Measurements from ENCODE around the gene CYP3A5.
A peak's percentile ranks its signal among the peaks of the same experiment; 100 is the strongest.

The CYP3A5 gene

DNA sequence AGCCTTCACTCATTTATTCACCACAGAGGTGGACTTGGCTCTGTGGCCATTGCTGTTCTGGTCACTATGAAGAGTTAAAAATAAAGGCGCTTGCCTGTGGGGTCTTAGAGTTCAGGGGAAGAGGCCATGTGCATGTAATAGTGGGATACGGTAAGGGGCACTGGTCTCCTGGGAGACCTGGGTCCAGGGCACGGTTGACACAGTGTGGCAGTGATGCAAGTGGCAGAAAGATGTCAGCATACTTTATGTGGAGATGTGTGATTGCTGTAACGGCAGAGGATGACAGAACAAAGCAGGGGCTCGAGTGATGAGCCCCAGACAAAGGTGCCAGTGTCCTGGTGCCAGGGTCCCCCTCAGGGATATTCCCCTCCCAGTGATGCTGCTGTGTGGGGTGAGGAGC lies 54.5 kb downstream of the CYP3A5 start:
- Histone ChIP-seq H3K9me3 (ENCODE audit: control insufficient read depth, low read length) (no peaks in the 10 kb centered on the region), H3K27ac (ENCODE audit: low read depth, low read length, severe bottlenecking) (no peak overlapping the region), H3K36me3 (ENCODE audit: control insufficient read depth, insufficient read depth, low read length) (peaks cover 95% of the 10 kb centered on the region), H3K4me1 (ENCODE audit: control insufficient read depth, insufficient read depth, low read length, poor library complexity, severe bottlenecking) (peaks cover 5% of the 10 kb centered on the region), H3K4me3 (ENCODE audit: extremely low read depth, insufficient read depth, low read length, poor library complexity, severe bottlenecking) (no peak overlapping the region)
- 94 to 96% methylated on average over 2 to 4 of the region's 5 CpGs for WGBS, 2 experiments (ENCODE audit: insufficient coverage in 2 of 2)

DNA sequence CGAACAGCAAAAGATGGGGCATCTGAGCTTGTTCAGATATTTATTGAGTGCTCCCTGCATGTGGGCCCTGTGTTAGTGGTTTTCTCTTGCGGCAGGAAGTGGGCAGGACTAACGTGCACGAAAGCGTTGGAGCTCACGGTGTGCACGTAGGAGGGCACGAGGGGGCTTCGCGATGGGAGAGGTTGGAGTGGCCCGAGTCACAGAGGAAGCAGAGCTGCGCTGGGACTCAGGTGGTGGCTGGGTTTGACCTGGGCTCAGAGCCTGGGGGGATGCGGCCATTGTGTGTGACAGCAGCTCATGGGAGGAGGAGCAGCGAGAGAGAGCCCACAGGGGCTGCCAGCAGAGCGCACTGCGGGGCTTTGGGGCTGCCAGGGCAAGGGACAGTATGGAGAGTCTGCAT lies 55.3 kb downstream of the CYP3A5 start:
- no peak overlapping the region for H3K27ac ChIP-seq (ENCODE audit: low read depth, low read length, severe bottlenecking)
- peaks cover 12% of the 10 kb centered on the region for H3K4me1 ChIP-seq (ENCODE audit: control insufficient read depth, insufficient read depth, low read length, poor library complexity, severe bottlenecking)
- peaks cover 95% of the 10 kb centered on the region for H3K36me3 ChIP-seq (ENCODE audit: control insufficient read depth, insufficient read depth, low read length)
- no peaks in the 10 kb centered on the region for H3K9me3 ChIP-seq (ENCODE audit: control insufficient read depth, low read length)
- WGBS, 2 experiments (ENCODE audit: insufficient coverage in 2 of 2): 90 to 93% methylated on average over 13 to 16 of the region's 16 CpGs
- no peak overlapping the region for H3K4me3 ChIP-seq (ENCODE audit: extremely low read depth, insufficient read depth, low read length, poor library complexity, severe bottlenecking)

DNA sequence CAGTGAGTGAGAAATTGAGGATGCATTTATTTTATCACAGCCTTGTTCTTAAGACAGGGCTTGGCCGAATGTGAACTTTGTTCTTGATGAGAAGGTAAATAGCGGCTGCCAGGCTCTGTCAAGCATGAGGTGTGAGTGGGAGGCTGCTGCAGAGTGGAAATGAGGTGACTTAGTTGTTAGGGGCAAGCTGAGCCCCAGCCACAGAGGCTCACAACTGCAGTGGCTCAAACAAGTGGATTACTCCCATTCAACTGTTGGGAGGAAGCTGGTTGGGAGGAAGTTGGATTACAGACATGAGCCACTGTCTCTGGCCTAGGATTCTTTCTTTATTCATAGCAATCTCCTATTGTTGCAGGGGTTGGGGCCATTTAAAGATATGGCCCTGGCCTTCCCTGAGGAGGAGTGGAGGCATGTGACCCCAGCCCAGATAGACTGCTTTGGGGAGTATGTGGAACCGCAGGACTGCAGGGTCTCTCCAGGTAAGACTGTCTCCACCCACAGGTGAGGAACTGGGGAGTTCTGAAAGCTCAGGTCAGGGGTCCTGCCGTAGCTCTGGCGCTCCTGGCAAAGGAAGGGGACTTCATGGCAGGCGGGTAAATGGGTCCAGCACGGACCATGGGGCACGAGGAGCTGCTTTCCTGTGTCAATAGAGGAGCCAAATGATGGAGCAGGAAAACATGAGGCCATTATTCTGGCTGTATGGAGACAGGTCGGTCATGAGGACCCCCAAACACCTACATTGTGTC lies 55.9 kb downstream of the CYP3A5 start:
- Histone ChIP-seq H3K4me3 (ENCODE audit: extremely low read depth, insufficient read depth, low read length, poor library complexity, severe bottlenecking) (no peak overlapping the region), H3K36me3 (ENCODE audit: control insufficient read depth, insufficient read depth, low read length) (peaks cover 98% of the 10 kb centered on the region), H3K4me1 (ENCODE audit: control insufficient read depth, insufficient read depth, low read length, poor library complexity, severe bottlenecking) (peaks cover 17% of the 10 kb centered on the region), H3K27ac (ENCODE audit: low read depth, low read length, severe bottlenecking) (no peak overlapping the region), H3K9me3 (ENCODE audit: control insufficient read depth, low read length) (no peaks in the 10 kb centered on the region)
- WGBS, 2 experiments (ENCODE audit: insufficient coverage in 2 of 2): 96 to 98% methylated on average over 9 of the region's 9 CpGs

DNA sequence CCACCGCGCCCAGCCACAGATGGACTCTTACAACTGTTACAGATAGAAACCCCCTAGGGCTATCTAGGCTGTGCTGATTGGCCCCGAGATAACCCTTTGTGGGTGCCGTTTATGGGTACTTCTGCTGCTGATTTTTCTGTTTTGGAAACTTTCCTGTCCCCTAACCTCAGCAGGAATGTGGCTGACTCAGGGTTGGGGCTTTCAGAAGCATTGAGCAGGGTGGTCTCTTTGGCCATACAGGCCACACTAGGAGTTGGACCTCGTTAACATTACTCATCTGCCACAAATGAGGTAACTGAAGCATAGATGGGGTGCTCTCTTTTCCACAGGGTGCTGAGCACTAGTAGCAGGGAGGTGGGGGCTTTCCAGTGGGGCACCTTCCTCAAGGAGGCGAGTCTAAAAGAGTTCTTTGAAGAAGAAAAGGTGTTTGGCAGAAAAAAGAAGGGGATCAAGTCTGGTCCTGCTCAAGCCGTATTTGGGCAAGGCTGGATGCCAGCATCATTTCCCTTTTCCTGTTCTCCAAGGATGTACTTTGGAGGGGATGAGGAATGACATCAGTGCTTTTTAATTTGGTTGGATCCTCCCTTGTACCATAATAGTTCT lies 56.6 kb downstream of the CYP3A5 start:
- Histone ChIP-seq H3K9me3 (ENCODE audit: control insufficient read depth, low read length) (no peaks in the 10 kb centered on the region), H3K4me1 (ENCODE audit: control insufficient read depth, insufficient read depth, low read length, poor library complexity, severe bottlenecking) (peaks cover 22% of the 10 kb centered on the region), H3K36me3 (ENCODE audit: control insufficient read depth, insufficient read depth, low read length) (peaks cover 97% of the 10 kb centered on the region), H3K27ac (ENCODE audit: low read depth, low read length, severe bottlenecking) (no peak overlapping the region), H3K4me3 (ENCODE audit: extremely low read depth, insufficient read depth, low read length, poor library complexity, severe bottlenecking) (no peak overlapping the region)
- 90 to 92% methylated on average over 4 of the region's 7 CpGs for WGBS, 2 experiments (ENCODE audit: insufficient coverage in 2 of 2)

DNA sequence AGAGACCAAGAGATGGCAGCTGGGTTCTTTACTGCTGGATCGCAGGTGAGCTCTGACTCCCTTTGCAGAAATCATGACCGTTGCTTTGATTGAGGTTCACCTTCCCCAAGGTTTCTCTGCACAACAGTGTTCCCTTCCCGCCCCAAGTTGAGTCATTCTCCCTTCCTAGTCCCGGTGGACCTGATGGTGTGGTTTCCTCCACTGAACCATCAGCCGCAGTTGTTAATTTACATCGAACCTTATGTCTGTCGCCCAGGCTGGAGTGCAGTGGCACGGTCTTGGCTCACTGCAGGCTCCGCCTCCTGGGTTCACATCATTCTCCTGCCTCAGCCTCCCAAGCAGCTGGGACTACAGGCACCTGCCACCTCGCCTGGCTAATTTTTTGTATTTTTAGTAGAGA lies 57.2 kb downstream of the CYP3A5 start:
- Histone ChIP-seq H3K4me1 (ENCODE audit: control insufficient read depth, insufficient read depth, low read length, poor library complexity, severe bottlenecking) (peaks cover 24% of the 10 kb centered on the region), H3K27ac (ENCODE audit: low read depth, low read length, severe bottlenecking) (no peak overlapping the region), H3K36me3 (ENCODE audit: control insufficient read depth, insufficient read depth, low read length) (peaks cover 92% of the 10 kb centered on the region), H3K4me3 (ENCODE audit: extremely low read depth, insufficient read depth, low read length, poor library complexity, severe bottlenecking) (no peak overlapping the region), H3K9me3 (ENCODE audit: control insufficient read depth, low read length) (no peaks in the 10 kb centered on the region)
- 95 to 96% methylated on average over 8 to 9 of the region's 10 CpGs for WGBS, 2 experiments (ENCODE audit: insufficient coverage in 2 of 2)

DNA sequence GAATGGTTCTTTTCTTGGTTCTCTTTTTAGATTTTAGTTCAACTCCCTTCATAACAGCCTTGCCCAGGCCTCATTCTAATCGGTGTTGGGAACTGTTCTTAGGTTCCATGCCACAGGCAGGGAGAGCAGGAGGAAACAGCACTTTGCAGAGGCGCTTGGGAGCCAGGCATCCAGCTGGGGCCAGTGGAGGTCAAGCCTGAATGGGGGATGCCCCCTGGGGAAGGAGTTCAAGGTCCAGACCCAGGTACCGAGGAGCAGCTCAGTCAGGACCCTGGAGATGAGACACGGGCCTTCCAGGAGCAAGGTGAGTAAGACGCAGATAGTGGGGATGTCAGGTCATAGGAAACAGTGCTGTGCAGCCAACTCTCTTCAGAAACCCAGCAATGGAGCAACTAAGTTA lies 58.5 kb downstream of the CYP3A5 start:
- peaks cover 79% of the 10 kb centered on the region for H3K36me3 ChIP-seq (ENCODE audit: control insufficient read depth, insufficient read depth, low read length)
- H3K4me1 ChIP-seq (ENCODE audit: control insufficient read depth, insufficient read depth, low read length, poor library complexity, severe bottlenecking): peaks cover 25% of the 10 kb centered on the region
- no peak overlapping the region for H3K4me3 ChIP-seq (ENCODE audit: extremely low read depth, insufficient read depth, low read length, poor library complexity, severe bottlenecking)
- no peak overlapping the region for H3K27ac ChIP-seq (ENCODE audit: low read depth, low read length, severe bottlenecking)
- 96 to 97% methylated on average over 4 of the region's 5 CpGs for WGBS, 2 experiments (ENCODE audit: insufficient coverage in 2 of 2)
- H3K9me3 ChIP-seq (ENCODE audit: control insufficient read depth, low read length): no peaks in the 10 kb centered on the region

DNA sequence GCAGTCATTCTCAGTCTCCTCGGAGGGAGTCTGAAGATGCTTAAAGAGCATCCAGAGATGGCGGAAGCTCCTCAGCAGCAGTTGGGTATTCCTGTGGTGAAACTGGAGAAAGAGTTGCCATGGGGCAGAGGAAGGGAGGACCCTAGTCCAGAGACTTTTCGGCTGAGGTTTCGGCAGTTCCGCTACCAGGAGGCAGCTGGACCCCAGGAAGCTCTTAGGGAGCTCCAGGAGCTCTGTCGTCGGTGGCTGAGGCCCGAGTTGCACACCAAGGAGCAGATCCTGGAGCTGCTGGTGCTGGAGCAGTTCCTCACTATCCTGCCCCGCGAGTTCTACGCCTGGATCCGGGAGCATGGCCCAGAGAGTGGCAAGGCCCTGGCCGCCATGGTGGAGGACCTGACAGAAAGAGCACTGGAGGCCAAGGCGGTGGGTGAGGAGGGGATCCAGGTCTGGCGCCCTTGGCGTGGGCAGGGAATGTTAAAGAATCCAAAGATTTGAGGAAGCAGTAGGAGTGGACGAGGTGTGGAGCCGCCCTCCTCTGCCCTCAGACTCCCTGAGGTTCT lies 60.1 kb downstream of the CYP3A5 start:
- H3K36me3 ChIP-seq (ENCODE audit: control insufficient read depth, insufficient read depth, low read length): peaks cover 63% of the 10 kb centered on the region

DNA sequence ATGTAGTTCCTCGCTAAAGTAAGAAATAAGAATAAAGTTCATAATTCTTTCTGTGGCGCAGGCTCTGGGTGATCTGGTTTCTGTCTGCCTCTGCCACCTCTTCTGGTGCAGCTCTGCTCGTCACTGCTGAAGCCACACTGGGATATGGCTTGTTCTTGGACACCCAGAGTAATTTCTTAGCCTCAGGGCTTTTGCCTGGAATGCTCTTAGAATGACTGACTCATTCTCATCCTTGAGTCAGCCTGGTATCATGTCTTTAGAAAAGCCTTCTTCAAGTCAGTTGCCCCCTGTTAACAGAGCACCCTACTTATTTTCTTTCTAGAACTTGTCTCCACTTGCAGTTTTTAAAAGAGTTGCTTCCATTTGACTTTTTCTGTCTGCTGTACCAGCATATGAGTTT lies 61.1 kb downstream of the CYP3A5 start:
- WGBS, 2 experiments (ENCODE audit: insufficient coverage in 2 of 2): 93 to 95% methylated on average over 3 of the region's 3 CpGs
- H3K36me3 ChIP-seq (ENCODE audit: control insufficient read depth, insufficient read depth, low read length): peaks cover 53% of the 10 kb centered on the region
- peak overlapping the region; percentile 48 for H3K27ac ChIP-seq (ENCODE audit: low read depth, low read length, severe bottlenecking)
- H3K4me1 ChIP-seq (ENCODE audit: control insufficient read depth, insufficient read depth, low read length, poor library complexity, severe bottlenecking): peaks cover 25% of the 10 kb centered on the region
- H3K4me3 ChIP-seq (ENCODE audit: extremely low read depth, insufficient read depth, low read length, poor library complexity, severe bottlenecking): no peak overlapping the region
- no peaks in the 10 kb centered on the region for H3K9me3 ChIP-seq (ENCODE audit: control insufficient read depth, low read length)

More for the DNA sequence above, 60.1 kb downstream of the CYP3A5 start:
- no peak overlapping the region for H3K4me3 ChIP-seq (ENCODE audit: extremely low read depth, insufficient read depth, low read length, poor library complexity, severe bottlenecking)
- peak overlapping the region; percentile 48 for H3K27ac ChIP-seq (ENCODE audit: low read depth, low read length, severe bottlenecking)
- H3K4me1 ChIP-seq (ENCODE audit: control insufficient read depth, insufficient read depth, low read length, poor library complexity, severe bottlenecking): peaks cover 25% of the 10 kb centered on the region
- H3K9me3 ChIP-seq (ENCODE audit: control insufficient read depth, low read length): no peaks in the 10 kb centered on the region
- WGBS, 2 experiments (ENCODE audit: insufficient coverage in 2 of 2): 97 to 98% methylated on average over 17 to 18 of the region's 18 CpGs

DNA sequence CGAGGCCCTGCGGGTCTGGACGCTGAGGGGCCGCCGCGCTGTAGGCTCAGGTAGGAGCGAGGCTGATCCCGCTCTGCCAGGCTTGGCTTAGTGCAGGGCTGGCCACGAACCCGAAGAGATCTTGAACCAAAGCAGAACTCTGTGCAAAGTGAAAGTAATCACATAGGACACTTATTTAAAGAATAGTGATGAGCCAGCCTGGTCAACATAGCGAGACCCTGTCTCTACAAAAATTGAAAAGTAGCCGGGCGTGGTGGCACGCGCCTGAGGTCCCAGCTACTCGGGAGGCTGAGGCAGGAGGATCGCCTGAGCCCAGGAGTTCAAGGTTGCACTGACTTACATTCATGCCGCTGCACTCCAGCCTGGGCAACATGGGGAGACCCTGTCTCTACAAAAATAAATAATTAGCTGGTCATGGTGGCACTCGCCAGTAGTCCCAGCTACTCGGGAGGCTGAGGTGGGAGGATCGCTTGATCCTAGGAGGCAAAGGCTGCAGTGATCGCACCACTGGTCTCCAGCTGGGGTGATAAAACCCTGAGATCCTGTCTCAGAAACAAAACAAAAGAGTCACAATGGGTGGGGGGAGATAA lies 62.5 kb downstream of the CYP3A5 start:
- H3K9me3 ChIP-seq (ENCODE audit: control insufficient read depth, low read length): no peaks in the 10 kb centered on the region
- H3K36me3 ChIP-seq (ENCODE audit: control insufficient read depth, insufficient read depth, low read length): peaks cover 40% of the 10 kb centered on the region
- peak overlapping the region; percentile 64 for H3K27ac ChIP-seq (ENCODE audit: low read depth, low read length, severe bottlenecking)
- 17 to 20% methylated on average over 19 to 22 of the region's 22 CpGs for WGBS, 2 experiments (ENCODE audit: insufficient coverage in 2 of 2)
- peak overlapping the region; percentile 95 for H3K4me3 ChIP-seq (ENCODE audit: extremely low read depth, insufficient read depth, low read length, poor library complexity, severe bottlenecking)
- peaks cover 21% of the 10 kb centered on the region for H3K4me1 ChIP-seq (ENCODE audit: control insufficient read depth, insufficient read depth, low read length, poor library complexity, severe bottlenecking)

DNA sequence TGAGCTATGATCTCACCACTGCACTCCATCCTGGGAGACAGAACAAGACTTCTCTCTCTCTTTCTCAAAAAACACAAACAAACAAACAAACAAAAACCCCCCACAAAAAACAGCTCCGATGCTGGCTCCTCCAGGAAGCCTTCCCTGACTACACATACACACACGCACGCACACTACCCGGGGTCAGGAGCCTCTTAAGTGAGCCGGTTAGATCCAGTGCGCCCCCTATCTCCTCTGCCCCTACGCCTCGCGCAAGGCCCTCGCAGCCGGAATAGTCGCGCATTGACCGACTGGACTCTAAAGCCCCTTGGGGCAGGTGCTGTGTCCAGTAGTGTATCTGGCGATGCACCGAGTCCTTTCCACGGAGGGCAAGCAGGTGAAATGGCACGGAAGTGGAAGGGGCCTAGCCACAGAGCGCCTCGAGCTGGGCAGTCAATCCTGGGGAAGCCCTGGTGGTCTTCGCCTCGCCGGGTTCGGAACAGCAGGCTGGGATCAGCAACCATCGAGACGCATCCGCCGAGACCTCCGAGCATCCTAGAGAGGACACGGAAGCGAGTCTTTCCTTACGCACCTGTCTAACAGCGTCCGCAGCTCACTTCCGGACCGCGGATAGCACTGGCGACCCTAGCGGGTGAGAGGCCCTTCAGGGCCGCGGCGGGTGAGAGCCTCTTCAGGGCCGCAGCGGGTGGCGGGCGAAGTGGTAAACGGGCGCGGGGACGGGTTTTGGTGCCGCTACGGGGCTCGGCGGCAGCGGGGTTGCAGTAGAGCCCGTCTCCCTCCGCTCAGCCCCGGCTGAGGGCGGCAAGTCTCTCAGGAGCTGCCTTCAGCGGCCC lies 63.2 kb downstream of the CYP3A5 start, which contains the start of gene ZSCAN25:
Gene ZSCAN25, plus strand, starts transcription at position 588 of the 833 bp plus-strand sequence. CDS start 2,661 bp downstream, outside the sequence.
- Histone ChIP-seq H3K9me3 (ENCODE audit: control insufficient read depth, low read length) (no peaks in the 10 kb centered on the region), H3K27ac (ENCODE audit: low read depth, low read length, severe bottlenecking) (peak within 1 kb of the TSS; percentile 86), H3K36me3 (ENCODE audit: control insufficient read depth, insufficient read depth, low read length) (peaks cover 33% of the 10 kb centered on the region), H3K4me3 (ENCODE audit: extremely low read depth, insufficient read depth, low read length, poor library complexity, severe bottlenecking) (peak within 1 kb of the TSS; percentile 95), H3K4me1 (ENCODE audit: control insufficient read depth, insufficient read depth, low read length, poor library complexity, severe bottlenecking) (peaks cover 21% of the 10 kb centered on the region)
- 0 to 1% methylated on average over 51 to 55 of the region's 60 CpGs for WGBS, 2 experiments (ENCODE audit: insufficient coverage in 2 of 2)
